Forelimb muscle (tissue), 1 donor: Measurements from ENCODE around the gene ABLIM1. TPM values are rescaled to one million over a fixed set of nuclear protein-coding genes. Genes with fewer than 3 reads are reported as not detected.

Source experiments
- DNase-seq: peaks from one replicate; pipeline ENCODE4 v3.0.0-alpha.2; 2013; ENCODE audit warnings: low read depth
- polyA plus RNA-seq: library from polyadenylated mRNA; unstranded; fragments of 120-200 nt; gene quantifications from one replicate; pipeline ENCODE4 v1.2.1, GENCODE V29; 2013; ENCODE audit not compliant: insufficient read length

The ABLIM1 gene
- polyA plus RNA-seq, 1 donor, result 44.3 TPM

- no peak for DNase-seq
These were observed 199.7 kb downstream of the ABLIM1 start for GRCh38 chr10:114458216-114458920.

GRCh38 chr10:114453576-114453975 lies 204.5 kb downstream of the ABLIM1 start:
- DNase-seq, result no peak

- DNase-seq, result no peak
These were observed 209.2 kb downstream of the ABLIM1 start for GRCh38 chr10:114448897-114449296.

GRCh38 chr10:114445332-114445731 lies 212.7 kb downstream of the ABLIM1 start:
- DNase-seq, result no peak

- DNase-seq, result no peak
These were observed 213.3 kb downstream of the ABLIM1 start for GRCh38 chr10:114444819-114445218.

GRCh38 chr10:114442091-114442630 lies 215.9 kb downstream of the ABLIM1 start:
- DNase-seq, result no peak

GRCh38 chr10:114441107-114441506 lies 217.0 kb downstream of the ABLIM1 start:
- DNase-seq, result no peak

GRCh38 chr10:114437473-114438292 lies 220.4 kb downstream of the ABLIM1 start:
- DNase-seq, result no peak

- no peak for DNase-seq
These were observed 221.1 kb downstream of the ABLIM1 start for GRCh38 chr10:114436941-114437340.

GRCh38 chr10:114432566-114433093 lies 225.4 kb downstream of the ABLIM1 start:
- no peak for DNase-seq

GRCh38 chr10:114431414-114432135 lies 226.5 kb downstream of the ABLIM1 start:
- DNase-seq, result no peak

GRCh38 chr10:114430688-114431413 lies 227.2 kb downstream of the ABLIM1 start:
- no peak for DNase-seq

GRCh38 chr10:114429581-114430335 lies 228.3 kb downstream of the ABLIM1 start:
- no peak for DNase-seq

GRCh38 chr10:114427124-114427852 lies 230.8 kb downstream of the ABLIM1 start:
- DNase-seq, result no peak

- DNase-seq, result no peak
These were observed 231.6 kb downstream of the ABLIM1 start for GRCh38 chr10:114426476-114426875.

GRCh38 chr10:114420811-114421485 lies 237.1 kb downstream of the ABLIM1 start:
- DNase-seq, result no peak

- DNase-seq, result no peak
These were observed 240.0 kb downstream of the ABLIM1 start for GRCh38 chr10:114418109-114418508.

- no peak for DNase-seq
These were observed 244.9 kb downstream of the ABLIM1 start for GRCh38 chr10:114412907-114413797.
